Measurements from ENCODE around the gene S100A14. TPM values are rescaled to one million over a fixed set of nuclear protein-coding genes. Genes with fewer than 3 reads are reported as not detected.

S100A14 gene
- total and polyA plus RNA-seq, 2 of the 13 experiments (the other 11 are each of a cell fraction or from before 2014, with no cell fraction given): 1.4 to 7.7 TPM

DNA sequence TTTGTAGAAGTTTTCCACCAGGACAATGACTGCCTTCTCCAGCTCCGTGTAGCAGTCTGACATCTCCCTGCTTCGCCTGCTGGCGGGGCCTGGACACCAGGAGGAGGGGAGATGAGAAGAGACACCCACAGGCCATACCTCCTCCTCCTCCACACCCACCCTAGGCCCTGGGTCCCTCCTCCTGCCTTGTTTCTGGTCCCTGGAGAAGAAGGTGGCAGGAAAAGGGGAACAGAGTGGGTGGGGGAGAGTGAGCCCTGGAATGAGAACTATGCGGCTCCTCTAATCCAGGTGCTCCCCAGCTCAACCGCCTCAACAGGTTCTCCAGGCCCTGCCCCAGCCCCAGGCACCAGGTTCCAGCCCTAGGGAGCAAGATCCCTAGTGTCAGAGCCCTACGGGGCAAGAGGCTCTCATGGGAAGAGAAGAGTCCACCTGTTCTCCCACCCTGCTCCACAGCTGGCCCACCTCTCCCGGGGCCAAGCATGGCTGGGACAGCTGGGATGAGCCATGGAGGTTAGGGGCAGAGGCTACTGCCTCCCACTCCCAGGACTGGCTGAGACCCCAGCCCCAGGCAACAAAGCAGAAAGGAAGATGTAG is 7.9 kb downstream of the S100A14 start (continued):
- TF ChIP-seq, protein P1, sequence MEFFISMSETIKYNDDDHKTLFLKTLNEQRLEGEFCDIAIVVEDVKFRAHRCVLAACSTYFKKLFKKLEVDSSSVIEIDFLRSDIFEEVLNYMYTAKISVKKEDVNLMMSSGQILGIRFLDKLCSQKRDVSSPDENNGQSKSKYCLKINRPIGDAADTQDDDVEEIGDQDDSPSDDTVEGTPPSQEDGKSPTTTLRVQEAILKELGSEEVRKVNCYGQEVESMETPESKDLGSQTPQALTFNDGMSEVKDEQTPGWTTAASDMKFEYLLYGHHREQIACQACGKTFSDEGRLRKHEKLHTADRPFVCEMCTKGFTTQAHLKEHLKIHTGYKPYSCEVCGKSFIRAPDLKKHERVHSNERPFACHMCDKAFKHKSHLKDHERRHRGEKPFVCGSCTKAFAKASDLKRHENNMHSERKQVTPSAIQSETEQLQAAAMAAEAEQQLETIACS (CRISPR knock-in tag; IDR thresholded peaks at IDR 0.05): no peak
- TF ChIP-seq, protein P2, sequence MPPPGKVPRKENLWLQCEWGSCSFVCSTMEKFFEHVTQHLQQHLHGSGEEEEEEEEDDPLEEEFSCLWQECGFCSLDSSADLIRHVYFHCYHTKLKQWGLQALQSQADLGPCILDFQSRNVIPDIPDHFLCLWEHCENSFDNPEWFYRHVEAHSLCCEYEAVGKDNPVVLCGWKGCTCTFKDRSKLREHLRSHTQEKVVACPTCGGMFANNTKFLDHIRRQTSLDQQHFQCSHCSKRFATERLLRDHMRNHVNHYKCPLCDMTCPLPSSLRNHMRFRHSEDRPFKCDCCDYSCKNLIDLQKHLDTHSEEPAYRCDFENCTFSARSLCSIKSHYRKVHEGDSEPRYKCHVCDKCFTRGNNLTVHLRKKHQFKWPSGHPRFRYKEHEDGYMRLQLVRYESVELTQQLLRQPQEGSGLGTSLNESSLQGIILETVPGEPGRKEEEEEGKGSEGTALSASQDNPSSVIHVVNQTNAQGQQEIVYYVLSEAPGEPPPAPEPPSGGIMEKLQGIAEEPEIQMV (CRISPR knock-in tag; IDR thresholded peaks at IDR 0.05; ENCODE audit: low read depth): 0 out of 2 replicates have a peak, but pooled peaks have one; percentile 10
- TF ChIP-seq ZNF709 (CRISPR knock-in tag; IDR thresholded peaks at IDR 0.05) (no peak), ZSCAN29 (CRISPR knock-in tag; conservative IDR thresholded peaks at IDR 0.05) (no peak), GABPB1 (CRISPR knock-in tag; IDR thresholded peaks at IDR 0.05) (no peak), MEIS1 (CRISPR knock-in tag; IDR thresholded peaks at IDR 0.05; ENCODE audit: borderline replicate concordance) (peak; percentile 9; the same call in 1 of the 2 replicates), MYC (CRISPR knock-in tag; IDR thresholded peaks at IDR 0.05; ENCODE audit: borderline replicate concordance) (no peak), GATAD2A (CRISPR knock-in tag; IDR thresholded peaks at IDR 0.05) (no peak), ZNF496 (CRISPR knock-in tag; IDR thresholded peaks at IDR 0.05; ENCODE audit: insufficient replicate concordance) (no peak), MAF1 (CRISPR knock-in tag; IDR thresholded peaks at IDR 0.05; ENCODE audit: borderline replicate concordance) (no peak), CHCHD3 (CRISPR knock-in tag; IDR thresholded peaks at IDR 0.05) (no peak), RARA (CRISPR knock-in tag; IDR thresholded peaks at IDR 0.05) (no peak), NR2F6 (IDR thresholded peaks at IDR 0.05) (no peak), NR2F6 (CRISPR knock-in tag; IDR thresholded peaks at IDR 0.05) (no peak), EP300 (IDR thresholded peaks at IDR 0.05; ENCODE audit: low read depth in 2 of 2, low read length in 2 of 2) (no peak), EP300 (CRISPR knock-in tag; IDR thresholded peaks at IDR 0.05; ENCODE audit: borderline replicate concordance) (no peak), ERF (CRISPR knock-in tag; IDR thresholded peaks at IDR 0.05) (peak; percentile 10; the same call in 1 of the 2 replicates), CBFB (CRISPR knock-in tag; IDR thresholded peaks at IDR 0.05) (no peak), ZNF292 (CRISPR knock-in tag; IDR thresholded peaks at IDR 0.05; ENCODE audit: borderline replicate concordance, low read depth) (no peak), ZNF570 (CRISPR knock-in tag; IDR thresholded peaks at IDR 0.05; ENCODE audit: borderline replicate concordance) (no peak), ZNF317 (CRISPR knock-in tag; IDR thresholded peaks at IDR 0.05) (0 out of 2 replicates have a peak, but pooled peaks have one; percentile 17)
- TF ChIP-seq, protein P3, sequence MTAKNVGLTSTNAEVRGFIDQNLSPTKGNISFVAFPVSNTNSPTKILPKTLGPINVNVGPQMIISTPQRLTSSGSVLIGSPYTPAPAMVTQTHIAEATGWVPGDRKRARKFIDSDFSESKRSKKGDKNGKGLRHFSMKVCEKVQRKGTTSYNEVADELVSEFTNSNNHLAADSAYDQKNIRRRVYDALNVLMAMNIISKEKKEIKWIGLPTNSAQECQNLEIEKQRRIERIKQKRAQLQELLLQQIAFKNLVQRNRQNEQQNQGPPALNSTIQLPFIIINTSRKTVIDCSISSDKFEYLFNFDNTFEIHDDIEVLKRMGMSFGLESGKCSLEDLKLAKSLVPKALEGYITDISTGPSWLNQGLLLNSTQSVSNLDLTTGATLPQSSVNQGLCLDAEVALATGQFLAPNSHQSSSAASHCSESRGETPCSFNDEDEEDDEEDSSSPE (CRISPR knock-in tag; IDR thresholded peaks at IDR 0.05): no peak
- TF ChIP-seq, protein P4, sequence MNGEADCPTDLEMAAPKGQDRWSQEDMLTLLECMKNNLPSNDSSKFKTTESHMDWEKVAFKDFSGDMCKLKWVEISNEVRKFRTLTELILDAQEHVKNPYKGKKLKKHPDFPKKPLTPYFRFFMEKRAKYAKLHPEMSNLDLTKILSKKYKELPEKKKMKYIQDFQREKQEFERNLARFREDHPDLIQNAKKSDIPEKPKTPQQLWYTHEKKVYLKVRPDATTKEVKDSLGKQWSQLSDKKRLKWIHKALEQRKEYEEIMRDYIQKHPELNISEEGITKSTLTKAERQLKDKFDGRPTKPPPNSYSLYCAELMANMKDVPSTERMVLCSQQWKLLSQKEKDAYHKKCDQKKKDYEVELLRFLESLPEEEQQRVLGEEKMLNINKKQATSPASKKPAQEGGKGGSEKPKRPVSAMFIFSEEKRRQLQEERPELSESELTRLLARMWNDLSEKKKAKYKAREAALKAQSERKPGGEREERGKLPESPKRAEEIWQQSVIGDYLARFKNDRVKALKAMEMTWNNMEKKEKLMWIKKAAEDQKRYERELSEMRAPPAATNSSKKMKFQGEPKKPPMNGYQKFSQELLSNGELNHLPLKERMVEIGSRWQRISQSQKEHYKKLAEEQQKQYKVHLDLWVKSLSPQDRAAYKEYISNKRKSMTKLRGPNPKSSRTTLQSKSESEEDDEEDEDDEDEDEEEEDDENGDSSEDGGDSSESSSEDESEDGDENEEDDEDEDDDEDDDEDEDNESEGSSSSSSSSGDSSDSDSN (CRISPR knock-in tag; IDR thresholded peaks at IDR 0.05): no peak
- TF ChIP-seq, protein P5, sequence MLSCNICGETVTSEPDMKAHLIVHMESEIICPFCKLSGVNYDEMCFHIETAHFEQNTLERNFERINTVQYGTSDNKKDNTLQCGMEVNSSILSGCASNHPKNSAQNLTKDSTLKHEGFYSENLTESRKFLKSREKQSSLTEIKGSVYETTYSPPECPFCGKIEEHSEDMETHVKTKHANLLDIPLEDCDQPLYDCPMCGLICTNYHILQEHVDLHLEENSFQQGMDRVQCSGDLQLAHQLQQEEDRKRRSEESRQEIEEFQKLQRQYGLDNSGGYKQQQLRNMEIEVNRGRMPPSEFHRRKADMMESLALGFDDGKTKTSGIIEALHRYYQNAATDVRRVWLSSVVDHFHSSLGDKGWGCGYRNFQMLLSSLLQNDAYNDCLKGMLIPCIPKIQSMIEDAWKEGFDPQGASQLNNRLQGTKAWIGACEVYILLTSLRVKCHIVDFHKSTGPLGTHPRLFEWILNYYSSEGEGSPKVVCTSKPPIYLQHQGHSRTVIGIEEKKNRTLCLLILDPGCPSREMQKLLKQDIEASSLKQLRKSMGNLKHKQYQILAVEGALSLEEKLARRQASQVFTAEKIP (CRISPR knock-in tag; IDR thresholded peaks at IDR 0.05; ENCODE audit: borderline replicate concordance): no peak

Data from HepG2 (cell line).